ENCODE data around the gene ABCA13.

ABCA13 gene

DNA sequence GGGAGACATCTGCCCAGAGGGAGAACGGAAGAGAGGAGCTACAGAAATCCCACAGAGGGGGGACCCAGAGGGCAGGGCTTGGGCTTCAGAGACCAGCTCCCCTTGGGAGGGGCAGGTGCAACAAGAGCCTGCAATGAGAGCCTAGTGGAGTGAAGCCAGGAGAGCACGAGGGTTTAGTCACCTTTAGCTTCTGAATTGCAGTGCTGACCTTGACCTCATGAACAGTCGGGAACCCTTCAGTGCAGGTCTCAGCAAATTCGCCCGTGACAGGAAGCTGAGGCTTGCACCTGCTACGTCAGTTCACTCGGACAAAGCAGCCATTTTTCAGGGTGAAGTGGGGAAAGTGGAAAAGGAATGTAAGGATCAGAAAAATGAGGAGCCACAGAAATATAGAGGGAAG, 446.2 kb downstream of the ABCA13 start:
- H3K27ac ChIP-seq (ENCODE audit: low read length): no peak overlapping the region
- no peak overlapping the region for H3K9ac ChIP-seq (ENCODE audit: low read length)
- no peak overlapping the region for H2AFZ ChIP-seq (ENCODE audit: low read depth, low read length)
- no peak overlapping the region for H3K4me2 ChIP-seq (ENCODE audit: low read length)
- H3K36me3 ChIP-seq (replicated peaks; ENCODE audit: low read depth, low read length): no peaks in the 10 kb centered on the region
- H3K27me3 ChIP-seq (ENCODE audit: low read depth, low read length): no peaks in the 10 kb centered on the region
- H3K79me2 ChIP-seq (ENCODE audit: low read length): no peaks in the 10 kb centered on the region
- no peaks in the 10 kb centered on the region for H4K20me1 ChIP-seq (ENCODE audit: insufficient read depth, low read length)
- no peak for TF ChIP-seq EZH2phosphoT487 (IDR thresholded peaks at IDR 0.05; ENCODE audit: low read depth)
- TF ChIP-seq, protein P1, sequence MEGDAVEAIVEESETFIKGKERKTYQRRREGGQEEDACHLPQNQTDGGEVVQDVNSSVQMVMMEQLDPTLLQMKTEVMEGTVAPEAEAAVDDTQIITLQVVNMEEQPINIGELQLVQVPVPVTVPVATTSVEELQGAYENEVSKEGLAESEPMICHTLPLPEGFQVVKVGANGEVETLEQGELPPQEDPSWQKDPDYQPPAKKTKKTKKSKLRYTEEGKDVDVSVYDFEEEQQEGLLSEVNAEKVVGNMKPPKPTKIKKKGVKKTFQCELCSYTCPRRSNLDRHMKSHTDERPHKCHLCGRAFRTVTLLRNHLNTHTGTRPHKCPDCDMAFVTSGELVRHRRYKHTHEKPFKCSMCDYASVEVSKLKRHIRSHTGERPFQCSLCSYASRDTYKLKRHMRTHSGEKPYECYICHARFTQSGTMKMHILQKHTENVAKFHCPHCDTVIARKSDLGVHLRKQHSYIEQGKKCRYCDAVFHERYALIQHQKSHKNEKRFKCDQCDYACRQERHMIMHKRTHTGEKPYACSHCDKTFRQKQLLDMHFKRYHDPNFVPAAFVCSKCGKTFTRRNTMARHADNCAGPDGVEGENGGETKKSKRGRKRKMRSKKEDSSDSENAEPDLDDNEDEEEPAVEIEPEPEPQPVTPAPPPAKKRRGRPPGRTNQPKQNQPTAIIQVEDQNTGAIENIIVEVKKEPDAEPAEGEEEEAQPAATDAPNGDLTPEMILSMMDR (IDR thresholded peaks at IDR 0.05; ENCODE audit: low read depth, low read length): no peak
- H3K4me1 ChIP-seq (ENCODE audit: low read length): no peaks in the 10 kb centered on the region
- H3K9me3 ChIP-seq (ENCODE audit: insufficient read depth, low read length): no peaks in the 10 kb centered on the region
- H3K4me3 ChIP-seq (ENCODE audit: low read length): no peak overlapping the region

- no peak for TF ChIP-seq EZH2phosphoT487 (IDR thresholded peaks at IDR 0.05; ENCODE audit: low read depth)
- TF ChIP-seq, protein P1 (IDR thresholded peaks at IDR 0.05; ENCODE audit: low read depth, low read length): peak; percentile 15; the same call in 1 of the 2 replicates
- H3K79me2 ChIP-seq (ENCODE audit: low read length): no peaks in the 10 kb centered on the region
- no peak overlapping the region for H2AFZ ChIP-seq (ENCODE audit: low read depth, low read length)
- H4K20me1 ChIP-seq (ENCODE audit: insufficient read depth, low read length): no peaks in the 10 kb centered on the region
- no peak overlapping the region for H3K4me2 ChIP-seq (ENCODE audit: low read length)
- no peaks in the 10 kb centered on the region for H3K27me3 ChIP-seq (ENCODE audit: low read depth, low read length)
- no peak overlapping the region for H3K27ac ChIP-seq (ENCODE audit: low read length)
- H3K36me3 ChIP-seq (replicated peaks; ENCODE audit: low read depth, low read length): no peaks in the 10 kb centered on the region
- H3K4me3 ChIP-seq (ENCODE audit: low read length): no peak overlapping the region
- no peaks in the 10 kb centered on the region for H3K4me1 ChIP-seq (ENCODE audit: low read length)
- no peak overlapping the region for H3K9ac ChIP-seq (ENCODE audit: low read length)
- no peaks in the 10 kb centered on the region for H3K9me3 ChIP-seq (ENCODE audit: insufficient read depth, low read length)
Measured at GRCh38 chr7:48617993-48618392, 446.7 kb downstream of the ABCA13 start.

- H3K4me2 ChIP-seq (ENCODE audit: low read length): no peak overlapping the region
- TF ChIP-seq, protein P1 (IDR thresholded peaks at IDR 0.05; ENCODE audit: low read depth, low read length): no peak
- H2AFZ ChIP-seq (ENCODE audit: low read depth, low read length): no peak overlapping the region
- no peak overlapping the region for H3K27ac ChIP-seq (ENCODE audit: low read length)
- no peaks in the 10 kb centered on the region for H3K79me2 ChIP-seq (ENCODE audit: low read length)
- no peaks in the 10 kb centered on the region for H3K36me3 ChIP-seq (replicated peaks; ENCODE audit: low read depth, low read length)
- no peaks in the 10 kb centered on the region for H4K20me1 ChIP-seq (ENCODE audit: insufficient read depth, low read length)
- H3K4me3 ChIP-seq (ENCODE audit: low read length): no peak overlapping the region
- H3K9ac ChIP-seq (ENCODE audit: low read length): no peak overlapping the region
- H3K9me3 ChIP-seq (ENCODE audit: insufficient read depth, low read length): no peaks in the 10 kb centered on the region
- H3K27me3 ChIP-seq (ENCODE audit: low read depth, low read length): no peaks in the 10 kb centered on the region
- H3K4me1 ChIP-seq (ENCODE audit: low read length): no peaks in the 10 kb centered on the region
Measured at GRCh38 chr7:48621076-48621475, 449.8 kb downstream of the ABCA13 start.

GRCh38 chr7:48627164-48627563, 455.9 kb downstream of the ABCA13 start:
- H3K36me3 ChIP-seq (replicated peaks; ENCODE audit: low read depth, low read length): no peaks in the 10 kb centered on the region
- H3K79me2 ChIP-seq (ENCODE audit: low read length): no peaks in the 10 kb centered on the region
- H3K4me1 ChIP-seq (ENCODE audit: low read length): no peaks in the 10 kb centered on the region
- no peak overlapping the region for H3K4me2 ChIP-seq (ENCODE audit: low read length)
- H3K9me3 ChIP-seq (ENCODE audit: insufficient read depth, low read length): no peaks in the 10 kb centered on the region
- no peak overlapping the region for H3K9ac ChIP-seq (ENCODE audit: low read length)
- no peak overlapping the region for H2AFZ ChIP-seq (ENCODE audit: low read depth, low read length)
- H3K27me3 ChIP-seq (ENCODE audit: low read depth, low read length): no peaks in the 10 kb centered on the region
- no peak overlapping the region for H3K4me3 ChIP-seq (ENCODE audit: low read length)
- H3K27ac ChIP-seq (ENCODE audit: low read length): no peak overlapping the region
- no peak for TF ChIP-seq EZH2phosphoT487 (IDR thresholded peaks at IDR 0.05; ENCODE audit: low read depth)
- TF ChIP-seq, protein P1 (IDR thresholded peaks at IDR 0.05; ENCODE audit: low read depth, low read length): no peak
- H4K20me1 ChIP-seq (ENCODE audit: insufficient read depth, low read length): no peaks in the 10 kb centered on the region

Measured in OCI-LY3 (cell line).